A549 (cell line): ENCODE results near the gene RPL23. TPM values are rescaled to one million over a fixed set of nuclear protein-coding genes. Genes with fewer than 3 reads are reported as not detected.

Experiments used
- ATAC-seq, 2 experiments: fragments of 200-7000 bp in 1 of 2; fragments of >200 bp in 1 of 2; cut with Nextera tagmentation in 1 of 2; cut with Tn5 transposase in 1 of 2; 3 replicates each; pipeline versions ENCODE4 v1.8.0 to v1.9.1; 2018 to 2020; ENCODE audit warnings: mild to moderate bottlenecking in 1 of 2, moderate library complexity in 1 of 2
- CTCF ChIA-PET: fragments of 300-600 bp; sonication (Branson Sonifier 250); formaldehyde crosslinking; extraction: SDS; loops from one replicate; lab custom pipeline; 2021; ENCODE audit warnings: antibody characterized with exemption, inconsistent platforms; lab: Yijun Ruan, JAX
- POLR2A ChIA-PET: fragments of 350-600 bp; formaldehyde crosslinking; extraction: SDS; loops from one replicate; lab custom pipeline; 2021; ENCODE audit warnings: antibody characterized with exemption, inconsistent platforms; lab: Yijun Ruan, JAX
- DNase-seq, 2 experiments: peaks; one replicate each; pipeline versions ENCODE4 v3.0.0 to v3.0.0-alpha.2; 2011 to 2016; ENCODE audit warnings: low read depth in 1 of 2, low spot score in 1 of 2
- FAIRE-seq: peaks from 2 replicates; lab custom pipeline; 2011; peaks lifted over from hg19 to GRCh38; lab: Jason Lieb, UNC
- H3K27ac ChIP-seq, 2 experiments: fragments of >200 bp; sonication (Bioruptor Twin); formaldehyde crosslinking; 3 replicates each; pipeline ENCODE4 v1.5.1; 2016 to 2017
- H3K4me1 ChIP-seq: fragments of >200 bp; sonication (Bioruptor Twin); formaldehyde crosslinking; 3 replicates; pipeline ENCODE4 v1.6.1; 2016
- H3K4me2 ChIP-seq: fragments of >200 bp; sonication (Bioruptor Twin); formaldehyde crosslinking; 3 replicates; pipeline ENCODE4 v1.6.1; 2016
- H3K4me3 ChIP-seq: fragments of >200 bp; sonication (Bioruptor Twin); formaldehyde crosslinking; 3 replicates; pipeline ENCODE4 v1.5.1; 2016
- H3K9me3 ChIP-seq: fragments of >200 bp; sonication (Bioruptor Twin); formaldehyde crosslinking; 3 replicates; pipeline ENCODE4 v1.6.1; 2016
- CBX2 ChIP-seq: fragments of 200-600 bp; sonication (generic); IDR thresholded peaks from 2 replicates; pipeline ENCODE4 v1.6.1; 2016; ENCODE audit warnings: low read depth, mild to moderate bottlenecking, borderline replicate concordance
- EHF ChIP-seq: fragments of 250-450 bp; sonication (Bioruptor Pico); IDR thresholded peaks from 2 replicates; pipeline ENCODE4 v1.5.0; 2020; ENCODE audit warnings: mild to moderate bottlenecking
- FOSL2 ChIP-seq, 2 experiments: fragments of 450-650 bp in 1 of 2; fragments of >200 bp in 1 of 2; sonication (Bioruptor Twin) in 1 of 2; formaldehyde crosslinking; IDR thresholded peaks; 2 replicates each; pipeline versions ENCODE4 v1.5.0 to v1.6.1; 2016 to 2020; ENCODE audit warnings: mild to moderate bottlenecking in 1 of 2, moderate library complexity in 1 of 2
- FOXS1 ChIP-seq: fragments of 250-450 bp; sonication (Bioruptor Pico); IDR thresholded peaks from 2 replicates; pipeline ENCODE4 v1.5.0; 2020; ENCODE audit warnings: mild to moderate bottlenecking, moderate library complexity
- HOXB13 ChIP-seq: fragments of 250-450 bp; sonication (Bioruptor Pico); IDR thresholded peaks from 2 replicates; pipeline ENCODE4 v1.5.0; 2020; ENCODE audit warnings: low read depth, mild to moderate bottlenecking, moderate library complexity
- HOXB5 ChIP-seq: fragments of 250-450 bp; sonication (Bioruptor Pico); IDR thresholded peaks from 2 replicates; pipeline ENCODE4 v1.5.0; 2020; ENCODE audit warnings: mild to moderate bottlenecking, moderate library complexity
- JUN ChIP-seq, 2 experiments: fragments of >200 bp; sonication (Bioruptor Twin); formaldehyde crosslinking; IDR thresholded peaks; 2 replicates in 1 of 2; 3 replicates in 1 of 2; pipeline ENCODE4 v1.6.1; 2016 to 2017
- JUNB ChIP-seq: fragments of >200 bp; sonication (Bioruptor Twin); formaldehyde crosslinking; IDR thresholded peaks from 2 replicates; pipeline ENCODE4 v1.6.1; 2016
- KDM5A ChIP-seq: fragments of 200-600 bp; sonication (generic); IDR thresholded peaks from 2 replicates; pipeline ENCODE4 v1.6.1; 2016; ENCODE audit warnings: antibody characterized with exemption, mild to moderate bottlenecking
- MAFK ChIP-seq: fragments of 450-650 bp; IDR thresholded peaks from 2 replicates; pipeline ENCODE4 v1.6.1; 2014; ENCODE audit not compliant: partially characterized antibody
- MAZ ChIP-seq: fragments of 150-350 bp; IDR thresholded peaks from 2 replicates; pipeline ENCODE4 v1.6.1; 2014; ENCODE audit warnings: antibody characterized with exemption, low read depth, low read length, borderline replicate concordance
- MYC ChIP-seq: IDR thresholded peaks from 2 replicates; pipeline ENCODE4 v1.6.1; 2012; ENCODE audit warnings: mild to moderate bottlenecking, inconsistent platforms, low read length, improper control_type of control experiment, borderline replicate concordance
- NPAS2 ChIP-seq: fragments of 250-450 bp; sonication (Bioruptor Pico); IDR thresholded peaks from 2 replicates; pipeline ENCODE4 v1.8.0; 2022; ENCODE audit warnings: mild to moderate bottlenecking, moderate library complexity, borderline replicate concordance
- NR3C1 ChIP-seq: fragments of >200 bp; sonication (Bioruptor Twin); formaldehyde crosslinking; IDR thresholded peaks from 3 replicates; pipeline ENCODE4 v1.6.1; 2017
- RNF2 ChIP-seq: fragments of 200-600 bp; sonication (generic); IDR thresholded peaks from 2 replicates; pipeline ENCODE4 v1.6.1; 2016; ENCODE audit warnings: low read depth, mild to moderate bottlenecking, antibody characterized with exemption, moderate library complexity, borderline replicate concordance
- SMC3 ChIP-seq: fragments of >200 bp; sonication (Bioruptor Twin); formaldehyde crosslinking; IDR thresholded peaks from 3 replicates; pipeline ENCODE4 v1.6.1; 2018; ENCODE audit warnings: inconsistent platforms
- TFCP2L1 ChIP-seq: fragments of 250-450 bp; sonication (Bioruptor Pico); IDR thresholded peaks from 2 replicates; pipeline ENCODE4 v1.5.0; 2021; ENCODE audit warnings: mild to moderate bottlenecking
- ZFP36 ChIP-seq: fragments of 450-650 bp; IDR thresholded peaks from 2 replicates; pipeline ENCODE4 v1.6.1; 2014; ENCODE audit warnings: borderline replicate concordance; ENCODE audit not compliant: partially characterized antibody
- ZNF302 ChIP-seq: fragments of 250-450 bp; sonication (Bioruptor Pico); IDR thresholded peaks from 2 replicates; pipeline ENCODE4 v1.9.0; 2021; ENCODE audit warnings: inconsistent platforms, mild to moderate bottlenecking, moderate library complexity
- WGBS: methylation state at CpG from one replicate; pipeline ENCODE4 v1.1.6; 2017; ENCODE audit errors: missing lambda C conversion rate; 5-methylcytosine and 5-hydroxymethylcytosine counted together
- polyA plus RNA-seq, 4 experiments: library from polyadenylated mRNA; depleted of rRNA in 3 of 4; stranded (reverse); fragments of >200 nt; fragmentation: RNase III in 1 of 4; extraction: RNeasy Plus Mini Kit Qiagen cat#74134 plus additional on column Dnase treatment in 1 of 4; gene quantifications; 2 replicates in 3 of 4; 3 replicates in 1 of 4; pipeline ENCODE4 v1.2.3, GENCODE V29; 2011 to 2017
- TF ChIP-seq, protein P1 (sequence below): IDR thresholded peaks from 2 replicates; pipeline ENCODE4 v1.6.1; 2012
- TF ChIP-seq, protein P2 (sequence below): fragments of 250-450 bp; sonication (Bioruptor Pico); IDR thresholded peaks from 2 replicates; pipeline ENCODE4 v1.5.0; 2020; ENCODE audit warnings: low read depth, mild to moderate bottlenecking, moderate library complexity
- TF ChIP-seq, protein P3 (sequence below): fragments of >200 bp; sonication (Bioruptor Twin); formaldehyde crosslinking; IDR thresholded peaks from 2 replicates; pipeline ENCODE4 v1.6.1; 2016

The RPL23 gene
- polyA plus RNA-seq, 2 of the 4 experiments (the other 2 are of a cell fraction), result 2,715 to 2,969 TPM

DNA sequence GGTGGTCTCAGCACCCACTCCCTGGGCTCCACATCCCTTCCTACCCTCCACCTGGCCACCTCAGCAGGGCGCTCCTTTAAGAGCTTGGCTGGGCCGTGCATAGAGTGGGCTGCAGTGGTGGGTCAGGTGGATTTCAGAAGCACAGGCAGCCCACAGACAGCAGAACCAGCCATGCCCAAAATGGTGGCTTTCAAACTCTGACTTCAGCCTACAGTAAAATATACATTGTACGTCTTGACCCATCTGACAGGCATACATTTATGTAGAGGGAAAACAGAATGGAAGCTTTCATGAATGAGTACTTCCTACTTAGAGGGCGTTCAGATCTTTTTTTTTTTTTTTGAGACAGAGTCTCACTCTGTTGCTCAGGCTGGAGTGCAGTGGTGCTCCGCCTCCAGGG is 45.9 kb upstream of the RPL23 start:
- H3K4me3 ChIP-seq, result no peak overlapping the region
- no peak for TF ChIP-seq KDM5A
- TF ChIP-seq, all 56 proteins: peak for 0
- ChIA-PET CTCF (interaction anchor here (1.0 to 4.2 kb wide), 8 partner anchors 12 to 274 kb away, joined by 3 to 14 read pairs (median 4); no protein-coding TSS in a partner anchor), POLR2A (interaction anchor here (3.0 kb wide), 1 partner anchor 30 kb away, joined by 6 read pairs; the partner anchor contains the start of gene LASP1)
- Histone ChIP-seq H3K27ac (peak overlapping the region in 1 of 2 experiments; percentile 85; a peak in 3 of 6 replicates), H3K4me2 (no peak overlapping the region), H3K4me1 (peaks cover 64% of the 10 kb centered on the region), H3K9me3 (no peaks in the 10 kb centered on the region)
- DNase-seq, result no peak
- no peak for FAIRE-seq
- WGBS, result 91% methylated on average over 5 of the region's 5 CpGs
- ATAC-seq, result no peak

DNA sequence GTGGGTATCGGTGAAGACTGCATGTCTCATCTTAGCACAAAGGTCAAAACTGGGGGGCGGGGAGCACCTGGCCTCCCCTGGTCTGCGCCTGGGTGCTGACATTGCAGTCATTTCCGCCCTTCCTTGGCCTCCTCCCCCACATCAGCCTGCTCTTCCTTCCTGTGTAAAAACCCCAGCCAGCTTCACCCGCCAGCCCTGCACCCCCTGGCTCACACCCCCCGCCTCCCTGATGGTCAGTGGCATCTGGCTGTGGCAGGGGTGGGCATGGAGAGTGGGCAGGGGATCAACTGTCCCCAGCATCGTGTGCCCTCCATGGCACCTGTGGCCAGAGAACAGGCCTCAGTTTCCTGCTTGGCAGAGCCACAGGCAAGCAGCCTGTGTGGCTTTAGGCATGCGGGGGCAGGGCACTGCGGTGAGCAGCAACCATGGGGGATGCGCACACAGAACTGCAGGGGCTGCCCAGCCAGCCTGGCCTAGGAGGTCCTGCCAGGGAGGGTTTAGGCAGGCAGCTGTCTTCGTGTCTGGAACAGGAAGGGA is 45.4 kb upstream of the RPL23 start:
- DNase-seq, result no peak
- TF ChIP-seq TFCP2L1 (CRISPR knock-in tag) (no peak), ZFP36 (no peak), HOXB13 (CRISPR knock-in tag) (no peak), JUN (IDR thresholded peaks at IDR 0.05) (no peak), RNF2 (no peak), EHF (CRISPR knock-in tag) (no peak), NPAS2 (CRISPR knock-in tag) (no peak)
- TF ChIP-seq, protein P1, sequence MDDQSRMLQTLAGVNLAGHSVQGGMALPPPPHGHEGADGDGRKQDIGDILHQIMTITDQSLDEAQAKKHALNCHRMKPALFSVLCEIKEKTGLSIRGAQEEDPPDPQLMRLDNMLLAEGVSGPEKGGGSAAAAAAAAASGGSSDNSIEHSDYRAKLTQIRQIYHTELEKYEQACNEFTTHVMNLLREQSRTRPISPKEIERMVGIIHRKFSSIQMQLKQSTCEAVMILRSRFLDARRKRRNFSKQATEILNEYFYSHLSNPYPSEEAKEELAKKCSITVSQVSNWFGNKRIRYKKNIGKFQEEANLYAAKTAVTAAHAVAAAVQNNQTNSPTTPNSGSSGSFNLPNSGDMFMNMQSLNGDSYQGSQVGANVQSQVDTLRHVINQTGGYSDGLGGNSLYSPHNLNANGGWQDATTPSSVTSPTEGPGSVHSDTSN, result no peak
- TF ChIP-seq, protein P2, sequence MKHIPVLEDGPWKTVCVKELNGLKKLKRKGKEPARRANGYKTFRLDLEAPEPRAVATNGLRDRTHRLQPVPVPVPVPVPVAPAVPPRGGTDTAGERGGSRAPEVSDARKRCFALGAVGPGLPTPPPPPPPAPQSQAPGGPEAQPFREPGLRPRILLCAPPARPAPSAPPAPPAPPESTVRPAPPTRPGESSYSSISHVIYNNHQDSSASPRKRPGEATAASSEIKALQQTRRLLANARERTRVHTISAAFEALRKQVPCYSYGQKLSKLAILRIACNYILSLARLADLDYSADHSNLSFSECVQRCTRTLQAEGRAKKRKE, result no peak
- Histone ChIP-seq H3K4me2 (no peak overlapping the region), H3K27ac (peak overlapping the region in 1 of 2 experiments; percentile 85; a peak in 3 of 6 replicates), H3K4me3 (no peak overlapping the region), H3K4me1 (peaks cover 66% of the 10 kb centered on the region), H3K9me3 (no peaks in the 10 kb centered on the region)
- no peak for ATAC-seq
- POLR2A ChIA-PET, result interaction anchor here (3.0 kb wide), 1 partner anchor 29 kb away, joined by 6 read pairs; the partner anchor contains the start of gene LASP1
- no peak for FAIRE-seq
- WGBS, result 89% methylated on average over 9 of the region's 11 CpGs
- CTCF ChIA-PET, result interaction anchor here (1.0 to 4.2 kb wide), 5 partner anchors 12 to 274 kb away, joined by 3 to 14 read pairs (median 5); no protein-coding TSS in a partner anchor

DNA sequence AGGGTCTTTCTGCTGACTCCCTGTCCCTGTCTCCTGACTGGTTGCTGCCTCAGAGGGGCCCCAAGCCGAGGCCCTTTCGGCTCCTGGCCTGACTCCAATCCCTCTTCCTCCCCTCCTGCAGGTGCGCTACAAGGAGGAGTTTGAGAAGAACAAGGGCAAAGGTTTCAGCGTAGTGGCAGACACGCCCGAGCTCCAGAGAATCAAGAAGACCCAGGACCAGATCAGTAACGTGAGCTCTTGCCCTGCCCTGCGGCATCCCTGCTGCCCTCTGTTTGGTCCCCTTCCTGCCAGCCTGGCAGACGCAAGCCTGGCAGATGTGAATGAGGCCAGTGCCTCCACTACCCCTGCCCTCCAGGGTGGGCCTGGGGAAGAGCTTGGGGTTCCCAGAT is 44.8 kb upstream of the RPL23 start:
- ATAC-seq (no peak), FAIRE-seq (no peak), DNase-seq (no peak)
- WGBS, result 76% methylated on average over 9 of the region's 9 CpGs
- ChIA-PET POLR2A (interaction anchor here (1.2 to 3.0 kb wide), 2 partner anchors 29 to 69 kb away, joined by 3 to 6 read pairs; partner anchors contain the start of genes FBXO47 and LASP1), CTCF (interaction anchor here (0.9 to 4.2 kb wide), 5 partner anchors 9 to 255 kb away, joined by 4 to 14 read pairs (median 6); no protein-coding TSS in a partner anchor)
- TF ChIP-seq NR3C1 (no peak), JUNB (no peak), FOXS1 (CRISPR knock-in tag) (no peak), MAZ (no peak), ZNF302 (CRISPR knock-in tag) (no peak), CBX2 (no peak), FOSL2 (IDR thresholded peaks at IDR 0.05) (no peak), FOSL2 (CRISPR knock-in tag; IDR thresholded peaks at IDR 0.05) (no peak), SMC3 (no peak), HOXB5 (CRISPR knock-in tag) (no peak), MAFK (no peak), MYC (no peak)
- TF ChIP-seq, protein P3, sequence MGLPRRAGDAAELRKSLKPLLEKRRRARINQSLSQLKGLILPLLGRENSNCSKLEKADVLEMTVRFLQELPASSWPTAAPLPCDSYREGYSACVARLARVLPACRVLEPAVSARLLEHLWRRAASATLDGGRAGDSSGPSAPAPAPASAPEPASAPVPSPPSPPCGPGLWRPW, result no peak
- Histone ChIP-seq H3K4me1 (peaks cover 72% of the 10 kb centered on the region), H3K9me3 (no peaks in the 10 kb centered on the region), H3K4me3 (no peak overlapping the region), H3K27ac (peak overlapping the region in 1 of 2 experiments; percentile 85; a peak in 4 of 6 replicates), H3K4me2 (no peak overlapping the region)
